A549 treated with Hydrocortisone at 1 μM for 4 hours (cell line): ENCODE measurements around the gene RRAD. TPM values are rescaled to one million over a fixed set of nuclear protein-coding genes. Genes with fewer than 3 reads are reported as not detected.

ENCODE experiments used
- total RNA-seq: library from RNA; stranded (reverse); fragments of 200-300 nt; extraction: Qiagen RNA extraction; gene quantifications from 5 replicates; pipeline ENCODE4 v1.2.3, GENCODE V29; 2022

RRAD gene, protein sequence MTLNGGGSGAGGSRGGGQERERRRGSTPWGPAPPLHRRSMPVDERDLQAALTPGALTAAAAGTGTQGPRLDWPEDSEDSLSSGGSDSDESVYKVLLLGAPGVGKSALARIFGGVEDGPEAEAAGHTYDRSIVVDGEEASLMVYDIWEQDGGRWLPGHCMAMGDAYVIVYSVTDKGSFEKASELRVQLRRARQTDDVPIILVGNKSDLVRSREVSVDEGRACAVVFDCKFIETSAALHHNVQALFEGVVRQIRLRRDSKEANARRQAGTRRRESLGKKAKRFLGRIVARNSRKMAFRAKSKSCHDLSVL
- 39.6 to 64.4 TPM (median 54.9 TPM) in 5 replicates for total RNA-seq

DNA sequence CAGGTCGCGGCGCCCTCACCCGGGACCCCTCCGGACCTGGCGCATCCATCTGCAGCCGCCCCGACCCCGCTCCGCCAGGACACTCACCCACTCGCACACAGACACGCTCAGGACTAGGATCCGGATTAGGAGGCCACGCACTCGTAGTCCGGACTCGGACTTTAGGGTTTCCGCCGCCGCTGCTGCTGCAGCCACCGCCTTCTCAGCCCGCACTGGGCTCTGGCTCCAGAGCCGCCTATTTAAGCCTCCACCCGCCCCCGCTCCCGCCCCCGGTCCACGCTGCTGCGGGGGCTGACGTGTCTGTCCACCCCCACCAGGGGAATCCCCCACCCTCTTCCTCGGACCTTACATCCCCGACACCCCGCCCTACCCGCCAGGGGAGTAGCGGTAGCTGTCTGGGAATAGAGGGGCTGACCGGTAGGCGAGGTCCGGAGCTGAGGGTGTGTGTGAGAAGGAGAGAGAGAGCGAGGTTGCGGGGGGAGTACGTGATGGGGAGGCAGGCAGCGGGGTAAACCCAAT lies at the start of gene RRAD:
Gene RRAD, minus strand, starts transcription at position 214 of the 519 bp plus-strand sequence. CDS start 356 bp downstream, outside the sequence.

DNA sequence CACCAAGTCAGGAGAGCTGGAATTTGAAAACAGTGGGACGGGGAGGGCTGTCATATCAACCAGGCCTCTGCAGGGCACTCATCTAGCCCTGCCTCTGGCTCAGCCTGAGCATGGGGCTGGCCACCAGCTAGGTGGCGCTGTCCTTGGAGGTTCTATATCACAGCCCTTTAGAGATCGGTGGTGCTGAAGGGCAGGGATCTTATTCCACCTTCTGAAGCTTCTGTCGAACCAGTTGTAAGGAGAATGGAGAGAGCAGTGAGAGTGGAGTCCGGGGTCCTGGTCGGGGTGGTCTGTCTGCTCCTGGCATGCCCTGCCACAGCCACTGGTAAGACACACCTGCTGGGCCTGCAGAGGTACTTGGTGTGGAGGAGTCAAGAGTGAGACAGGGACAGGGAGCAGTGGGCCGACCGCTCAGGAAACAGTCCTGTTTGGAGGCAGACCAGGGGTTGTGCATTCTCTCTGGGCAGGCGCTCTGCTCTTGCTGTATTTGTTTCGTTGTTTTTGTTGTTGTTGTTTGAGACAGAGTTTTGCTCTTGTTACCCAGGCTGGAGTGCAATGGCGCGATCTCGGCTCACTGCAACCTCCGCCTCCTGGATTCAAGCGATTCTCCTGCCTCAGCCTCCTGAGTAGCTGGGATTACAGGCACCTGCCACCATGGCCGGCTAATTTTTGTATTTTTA lies 35.9 kb upstream of the RRAD start, which contains the start of gene CES3:
Gene CES3, plus strand, starts transcription at position 202 of the 680 bp plus-strand sequence. Its CDS starts 42 bp downstream, at position 244.

DNA sequence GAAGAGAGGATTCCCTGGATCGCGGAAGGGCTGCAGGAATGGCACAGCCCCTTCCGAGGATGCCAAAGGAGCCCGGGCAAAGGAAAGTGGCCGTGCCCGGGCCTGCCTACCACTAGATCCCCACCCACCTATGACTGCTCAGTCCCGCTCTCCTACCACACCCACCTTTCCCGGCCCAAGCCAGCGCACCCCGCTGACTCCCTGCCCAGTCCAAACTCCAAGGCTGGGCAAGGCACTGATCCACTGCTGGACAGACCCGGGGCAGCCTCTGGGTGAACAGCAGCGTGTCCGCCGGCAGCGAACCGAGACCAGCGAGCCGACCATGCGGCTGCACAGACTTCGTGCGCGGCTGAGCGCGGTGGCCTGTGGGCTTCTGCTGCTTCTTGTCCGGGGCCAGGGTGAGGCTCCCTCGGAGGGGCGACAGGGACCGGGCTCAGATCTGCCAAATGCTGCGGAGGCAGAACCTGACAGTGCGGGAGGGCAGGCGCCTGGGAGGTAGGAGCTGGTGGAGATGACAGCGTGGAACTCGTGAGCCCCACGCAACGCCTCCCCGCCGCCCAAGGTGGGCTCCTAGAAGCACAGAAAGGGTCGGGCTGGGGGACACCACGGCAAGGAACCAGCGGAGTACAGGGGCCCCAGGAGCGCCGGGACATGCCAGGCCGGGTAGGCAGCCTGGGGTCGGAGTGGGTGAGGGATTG lies 10.1 kb upstream of the RRAD start, which contains the start of gene CES2:
Gene CES2, plus strand, starts transcription at position 203 of the 698 bp plus-strand sequence. Its CDS starts 120 bp downstream, at position 323.

DNA sequence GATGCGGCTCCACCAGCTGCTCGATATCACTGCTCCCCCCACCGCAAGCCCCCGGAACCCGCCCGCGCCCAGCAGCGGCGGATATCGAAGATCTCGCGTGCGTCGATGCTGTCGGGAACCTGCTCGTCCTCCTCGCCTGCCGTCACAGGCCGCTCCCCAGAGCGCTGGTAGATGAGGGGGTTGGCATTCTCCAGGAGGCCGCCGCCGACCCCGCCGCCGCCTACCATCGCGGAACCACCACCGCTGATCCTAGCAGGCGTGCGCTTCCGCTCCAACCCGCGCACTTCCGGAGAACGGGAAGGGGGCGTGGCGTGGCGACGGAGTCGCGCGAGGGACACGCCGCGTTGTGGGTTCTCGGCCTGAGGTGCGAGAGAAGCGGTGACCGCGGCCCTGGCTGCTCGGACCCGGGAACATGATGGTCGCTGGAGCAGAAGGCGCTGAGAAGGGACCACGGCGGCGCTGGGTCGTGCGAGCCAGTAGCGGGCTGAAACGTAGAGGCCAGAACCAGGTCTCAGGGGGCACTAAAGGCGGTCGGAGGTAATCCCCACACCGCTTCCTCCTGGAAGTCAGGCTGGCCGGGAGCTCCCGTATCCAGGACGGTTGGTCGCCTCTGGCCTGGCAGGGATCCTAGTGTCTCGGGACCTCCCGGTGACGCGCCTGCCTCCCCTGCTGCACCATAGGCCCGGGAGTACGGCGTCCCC lies 9.0 kb upstream of the RRAD start, which contains the start of gene CIAO2B:
Gene CIAO2B, minus strand, starts transcription at position 265 of the 701 bp plus-strand sequence. Its CDS starts 38 bp downstream, at position 227.

DNA sequence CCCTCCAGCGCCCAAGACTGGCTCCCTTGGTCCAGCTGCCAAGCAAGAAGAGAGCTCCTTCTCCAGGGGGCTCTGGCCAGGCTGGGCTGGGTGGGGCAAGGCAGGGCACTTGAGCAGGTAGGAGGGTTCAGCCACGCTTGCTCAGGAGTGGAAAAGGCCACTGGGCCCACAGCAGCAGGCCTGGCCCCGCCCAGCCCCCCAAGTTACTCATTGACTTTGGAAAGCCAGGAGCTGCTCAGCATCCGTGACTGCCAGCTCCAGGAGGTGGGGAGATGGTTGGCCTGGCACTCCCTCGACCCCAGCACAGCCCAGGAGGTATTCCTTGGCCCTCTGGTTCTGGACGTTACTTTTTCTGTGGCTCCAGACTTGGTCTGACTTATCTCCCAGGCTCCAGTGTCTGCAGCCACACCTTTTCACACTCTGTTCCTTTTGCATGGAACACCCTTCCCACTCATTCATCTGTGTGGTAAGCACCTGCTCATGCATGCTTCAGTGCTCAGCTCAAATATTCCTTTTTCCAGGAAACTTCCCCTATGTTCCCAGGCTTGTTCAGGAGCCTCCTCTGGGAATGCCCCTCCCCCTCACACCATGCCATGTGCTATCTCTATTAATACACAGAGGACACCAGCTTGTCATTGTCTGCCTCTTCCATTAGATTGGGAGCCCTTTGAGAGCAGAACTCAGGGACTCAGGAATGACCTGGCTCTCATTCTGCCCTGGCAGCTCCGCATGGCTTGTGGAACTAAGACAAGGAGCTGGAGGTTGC lies 6.3 kb downstream of the RRAD start, which contains the start of gene CDH16:
Gene CDH16, minus strand, starts transcription at position 83 of the 766 bp plus-strand sequence. CDS start 820 bp downstream, outside the sequence.

DNA sequence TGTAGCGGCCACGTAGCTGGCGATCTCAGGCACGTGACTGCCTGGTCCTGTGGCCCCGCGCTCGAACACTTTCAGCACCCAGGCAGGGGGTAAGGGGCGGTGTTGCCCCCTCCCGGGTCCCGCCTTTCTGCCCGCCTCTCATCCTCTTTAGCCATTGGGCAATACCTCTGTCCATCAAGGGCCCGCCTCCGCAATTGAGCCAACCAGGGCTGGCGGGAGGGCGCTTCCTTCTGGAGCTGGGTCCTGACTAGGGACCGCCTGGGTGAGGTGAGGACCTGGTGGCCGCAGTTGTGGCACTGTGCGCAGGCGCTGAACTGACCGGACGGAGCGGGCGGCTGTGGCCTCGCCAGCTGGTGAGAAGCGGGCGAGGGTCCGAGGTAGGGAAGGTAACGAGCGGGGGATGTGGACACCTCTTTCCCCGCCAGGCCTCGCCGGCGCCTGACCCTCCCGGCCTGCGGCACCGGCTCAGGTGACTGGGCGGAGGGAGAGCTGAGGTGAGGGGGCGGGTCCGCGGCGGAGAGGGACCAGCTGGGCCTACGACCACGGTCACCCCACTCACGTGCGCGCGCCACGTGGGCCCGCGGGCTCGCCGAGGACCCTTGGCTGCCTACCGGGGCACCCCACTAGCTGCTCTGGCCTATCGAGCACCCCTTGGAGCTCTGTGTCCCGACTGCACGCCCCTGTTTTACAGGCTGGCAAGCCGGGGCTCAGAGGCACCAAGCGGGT lies 44.9 kb downstream of the RRAD start, which contains the start of gene PDP2:
Gene PDP2, plus strand, starts transcription at position 228 of the 726 bp plus-strand sequence. CDS start 3,770 bp downstream, outside the sequence.

Other genes with a start within 250 kb of the RRAD start
- 20.6 to 41.2 TPM (median 34.9 TPM) in 5 replicates for gene CMTM4, start 228.8 kb downstream of the RRAD start, total RNA-seq
- gene DYNC1LI2, start 173.9 kb downstream of the RRAD start, total RNA-seq: 38.1 to 67.8 TPM (median 49.2 TPM) in 5 replicates
- gene TERB1, start 124.0 kb downstream of the RRAD start, total RNA-seq: 0.06 TPM in 1 of 5 replicates, not detected in the others
- 59.8 to 73.7 TPM (median 69.0 TPM) in 5 replicates for gene NAE1, start 94.6 kb downstream of the RRAD start, total RNA-seq
- 0.09 TPM in 1 of 5 replicates, not detected in the others for gene CA7, start 81.1 kb downstream of the RRAD start, total RNA-seq
- gene PDP2, start 45.0 kb downstream of the RRAD start, total RNA-seq: 4.6 to 8.2 TPM (median 6.3 TPM) in 5 replicates
- gene CDH16, start 6.7 kb downstream of the RRAD start, total RNA-seq: 5.9 to 7.4 TPM (median 6.6 TPM) in 5 replicates
- gene CIAO2B, start 8.9 kb upstream of the RRAD start, total RNA-seq: 127 to 194 TPM (median 183 TPM) in 5 replicates
- 32.6 to 40.2 TPM (median 35.1 TPM) in 5 replicates for gene CES2, start 10.0 kb upstream of the RRAD start, total RNA-seq
- gene CES3, start 35.7 kb upstream of the RRAD start, total RNA-seq: 2.0 to 2.5 TPM (median 2.5 TPM) in 5 replicates
- 3.4 to 4.1 TPM (median 3.7 TPM) in 5 replicates for gene CES4A, start 63.1 kb upstream of the RRAD start, total RNA-seq
- gene CBFB, start 103.6 kb upstream of the RRAD start, total RNA-seq: 49.9 to 68.7 TPM (median 52.8 TPM) in 5 replicates
- 24.9 to 28.4 TPM (median 25.6 TPM) in 5 replicates for gene PHAF1, start 184.4 kb upstream of the RRAD start, total RNA-seq
- gene B3GNT9, start 225.5 kb upstream of the RRAD start, total RNA-seq: 7.0 to 9.5 TPM (median 8.9 TPM) in 5 replicates
- gene TRADD, start 234.4 kb upstream of the RRAD start, total RNA-seq: 15.1 to 22.9 TPM (median 21.6 TPM) in 5 replicates
- gene FBXL8, start 234.4 kb upstream of the RRAD start, total RNA-seq: 6.3 to 9.6 TPM (median 8.4 TPM) in 5 replicates
- 13.1 to 17.8 TPM (median 14.8 TPM) in 5 replicates for gene HSF4, start 239.2 kb upstream of the RRAD start, total RNA-seq
- gene NOL3, start 245.0 kb upstream of the RRAD start, total RNA-seq: 80.2 to 102 TPM (median 97.0 TPM) in 5 replicates